Measurements from ENCODE around the gene MOGAT2.

GRCh38 chr11:75719340-75720239, 2.0 kb downstream of the MOGAT2 start:
- TF ChIP-seq CTCF (conservative IDR thresholded peaks at IDR 0.05) (no peak), ZFX (IDR thresholded peaks at IDR 0.05) (no peak)

Measured in C4-2B (cell line).